Renal cortical epithelial cell (primary cell): ENCODE results near the gene TBXA2R. TPM values are rescaled to one million over a fixed set of nuclear protein-coding genes. Genes with fewer than 3 reads are reported as not detected.

Experiments used
- DNase-seq: peaks from one replicate; pipeline ENCODE4 v3.0.0-alpha.2; 2011; ENCODE audit warnings: low read depth
- total RNA-seq: library from RNA; depleted of rRNA; stranded (reverse); fragments of >200 nt; gene quantifications from 2 replicates; pipeline ENCODE4 v1.2.3, GENCODE V29; 2014

TBXA2R gene
- total RNA-seq, 1 donor from 2014 or later = 0.50 TPM

DNA sequence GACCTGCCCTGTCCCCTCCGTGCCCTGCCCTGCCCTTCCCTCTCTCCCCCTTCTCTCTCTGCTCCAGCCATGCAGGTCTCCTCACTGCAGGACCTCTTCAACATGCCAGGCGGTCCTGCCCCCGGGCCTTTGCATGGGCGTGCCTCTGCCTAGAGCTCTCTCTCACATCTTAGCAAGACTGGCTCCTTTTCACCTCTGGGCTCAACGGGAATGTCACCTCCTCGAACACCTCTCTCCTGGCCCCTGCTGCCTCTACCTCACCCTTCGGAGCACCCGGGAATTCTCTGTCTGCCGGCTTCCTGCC lies 54.9 kb downstream of the TBXA2R start:
- DNase-seq = no peak

DNA sequence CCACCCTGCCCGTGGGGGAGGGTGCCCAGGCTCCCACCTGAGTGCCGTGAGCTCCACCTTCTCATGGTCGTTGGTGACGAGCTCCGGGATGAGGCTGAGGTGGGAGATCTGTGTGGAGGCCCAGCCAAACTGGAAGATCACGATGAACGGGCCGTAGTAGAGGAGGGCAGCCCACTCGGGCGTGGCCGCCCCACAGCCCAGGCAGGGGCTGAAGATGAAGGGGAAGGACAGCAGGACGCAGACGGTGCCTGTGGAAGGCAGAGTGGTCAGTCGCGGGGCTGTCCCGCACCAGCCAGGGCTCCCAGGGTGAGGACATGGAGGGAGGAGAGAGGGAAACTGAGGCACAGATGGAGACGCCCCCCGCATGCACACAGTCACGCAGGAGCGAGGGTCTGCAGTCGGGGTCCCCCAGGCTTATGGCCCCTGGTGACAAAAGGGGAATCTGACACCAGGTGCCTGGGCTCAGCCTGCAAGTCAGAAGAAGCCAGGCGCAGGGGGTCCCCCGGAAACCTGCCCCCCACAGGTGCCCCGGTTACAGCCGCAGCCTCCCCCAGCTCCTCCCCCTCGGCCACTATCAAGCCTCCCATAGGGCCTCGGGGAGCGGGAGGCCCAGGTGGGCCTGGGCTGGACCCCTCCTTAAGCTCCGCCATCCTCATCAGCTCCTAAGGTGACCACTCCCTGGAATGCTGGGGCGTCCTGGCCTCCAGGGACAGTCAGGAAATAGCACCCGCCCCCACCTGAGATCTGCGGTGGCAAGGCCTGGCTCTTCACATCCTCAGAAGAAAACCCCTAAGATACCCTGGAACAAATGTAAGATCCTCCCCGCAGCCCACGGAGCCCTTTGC lies 55.5 kb downstream of the TBXA2R start:
- no peak for DNase-seq

DNA sequence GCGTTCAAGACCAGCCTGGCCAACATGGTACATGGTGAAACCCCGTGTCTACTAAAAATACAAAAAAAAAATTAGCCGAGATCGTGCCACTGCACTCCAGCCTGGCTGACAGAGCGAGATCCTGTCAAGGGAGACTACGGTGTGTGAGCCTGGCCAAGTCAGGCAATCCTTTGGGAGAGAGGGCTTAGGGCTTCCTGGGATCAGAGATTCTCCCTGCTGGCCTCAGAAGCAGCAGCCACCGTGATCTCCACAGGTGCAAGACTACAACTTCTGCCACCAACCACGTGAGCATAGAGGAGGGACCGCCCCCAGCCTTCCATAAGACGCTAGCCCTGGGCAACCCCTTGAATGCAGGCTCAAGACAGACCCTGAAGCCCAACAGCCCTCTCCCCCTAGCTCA lies 56.9 kb downstream of the TBXA2R start:
- no peak for DNase-seq

DNA sequence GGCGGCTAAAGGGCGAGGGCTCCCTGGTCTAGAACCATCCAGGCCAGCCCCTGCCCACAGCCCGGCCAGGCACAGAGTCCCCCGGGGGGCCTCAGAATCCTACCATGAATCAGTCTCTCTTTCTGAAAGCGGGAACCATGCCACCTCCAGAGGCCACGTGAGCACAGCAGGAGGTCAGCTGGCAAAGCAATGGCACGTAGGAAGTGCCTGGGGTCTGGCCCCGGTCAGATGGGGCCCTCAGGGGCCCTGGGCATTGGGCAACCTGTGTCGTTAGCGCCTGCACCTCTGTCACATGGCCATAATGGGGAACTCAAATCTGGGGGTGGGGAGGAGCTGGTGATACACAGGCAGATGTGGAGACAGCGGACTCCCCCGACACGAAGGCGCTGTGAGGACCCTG lies 58.1 kb downstream of the TBXA2R start:
- no peak for DNase-seq

DNA sequence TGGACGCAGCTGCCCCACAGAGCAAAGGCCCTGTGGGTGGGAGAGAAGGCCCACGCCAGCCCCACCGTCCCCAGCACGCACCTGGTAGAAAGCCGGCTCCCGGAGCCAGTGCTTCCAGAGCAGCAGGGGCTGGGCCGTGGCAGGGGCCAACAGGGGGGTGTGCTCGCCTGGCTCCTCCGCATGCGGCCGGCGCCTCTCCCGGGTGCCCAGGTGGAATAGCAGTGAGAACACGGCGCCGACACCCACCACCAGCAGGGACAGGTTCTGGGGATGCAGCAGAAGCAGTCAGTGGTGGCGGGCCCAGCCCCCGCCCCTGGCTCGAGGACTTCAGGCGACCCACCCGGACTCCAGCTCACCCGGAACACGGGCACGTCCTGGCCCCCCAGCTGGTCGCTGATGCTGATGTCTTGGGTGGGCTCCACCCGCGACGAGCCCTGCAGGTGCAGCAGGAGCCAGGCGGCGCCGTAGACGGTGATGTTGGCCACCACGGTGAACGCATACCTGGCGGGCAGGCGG lies 58.9 kb downstream of the TBXA2R start:
- DNase-seq = no peak

DNA sequence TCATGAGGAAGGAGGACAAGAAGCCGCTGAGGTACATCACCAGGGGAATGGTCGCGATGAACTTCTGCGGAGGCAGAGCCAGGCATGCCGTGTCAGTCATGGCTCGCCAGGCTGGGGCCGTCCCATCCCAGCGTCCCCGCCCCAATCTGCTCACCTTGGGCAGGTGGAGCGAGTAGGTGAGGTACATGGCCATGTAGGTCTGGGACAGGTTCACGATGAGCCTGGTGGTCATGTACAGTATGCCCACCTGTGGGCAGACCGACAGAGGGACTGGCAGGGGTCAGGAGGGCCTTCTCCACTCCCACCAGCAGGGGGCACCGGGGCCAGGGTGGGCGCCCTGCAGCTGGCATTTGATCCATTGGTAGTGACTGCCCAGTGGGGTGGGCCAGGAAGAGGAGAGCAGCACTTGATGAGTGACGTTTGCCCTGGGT lies 59.4 kb downstream of the TBXA2R start:
- DNase-seq = no peak

DNA sequence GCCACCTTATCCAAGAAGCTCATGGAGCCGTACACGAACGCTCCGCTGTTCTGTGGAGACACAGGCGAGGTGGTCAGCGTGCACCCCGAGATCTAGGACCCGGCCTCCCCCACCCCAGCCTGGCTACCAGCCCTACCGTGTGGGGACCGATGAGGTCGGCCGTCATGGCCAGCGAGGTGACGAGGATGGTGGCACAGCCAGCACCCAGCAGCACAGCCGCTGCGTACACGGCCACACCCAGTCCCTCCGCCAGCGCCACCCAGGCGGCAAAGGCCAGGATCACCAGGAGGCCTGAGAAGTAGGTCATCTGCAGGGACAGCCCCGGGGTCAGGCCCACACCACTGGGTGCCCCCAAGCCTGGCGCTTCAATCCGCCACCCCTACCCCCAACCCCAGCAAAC lies 60.6 kb downstream of the TBXA2R start:
- DNase-seq = no peak

DNA sequence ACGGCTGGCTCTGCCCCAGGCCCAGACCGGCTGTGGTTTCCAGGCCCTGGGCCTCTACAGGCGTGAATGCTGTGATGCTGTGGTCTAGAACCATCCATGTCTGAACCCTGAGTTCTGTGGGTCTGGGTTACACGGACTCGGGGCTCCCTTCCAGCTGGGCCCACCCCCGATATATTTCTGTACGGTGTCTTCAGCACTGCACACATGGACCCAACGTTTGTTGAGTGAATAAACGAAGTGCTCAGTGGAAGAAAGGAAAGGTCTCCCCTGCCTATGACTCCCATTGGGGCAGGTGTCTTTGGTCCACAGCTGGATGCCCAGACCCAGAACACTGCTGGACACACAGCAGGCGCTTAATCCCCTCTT lies 61.0 kb downstream of the TBXA2R start:
- DNase-seq = no peak

DNA sequence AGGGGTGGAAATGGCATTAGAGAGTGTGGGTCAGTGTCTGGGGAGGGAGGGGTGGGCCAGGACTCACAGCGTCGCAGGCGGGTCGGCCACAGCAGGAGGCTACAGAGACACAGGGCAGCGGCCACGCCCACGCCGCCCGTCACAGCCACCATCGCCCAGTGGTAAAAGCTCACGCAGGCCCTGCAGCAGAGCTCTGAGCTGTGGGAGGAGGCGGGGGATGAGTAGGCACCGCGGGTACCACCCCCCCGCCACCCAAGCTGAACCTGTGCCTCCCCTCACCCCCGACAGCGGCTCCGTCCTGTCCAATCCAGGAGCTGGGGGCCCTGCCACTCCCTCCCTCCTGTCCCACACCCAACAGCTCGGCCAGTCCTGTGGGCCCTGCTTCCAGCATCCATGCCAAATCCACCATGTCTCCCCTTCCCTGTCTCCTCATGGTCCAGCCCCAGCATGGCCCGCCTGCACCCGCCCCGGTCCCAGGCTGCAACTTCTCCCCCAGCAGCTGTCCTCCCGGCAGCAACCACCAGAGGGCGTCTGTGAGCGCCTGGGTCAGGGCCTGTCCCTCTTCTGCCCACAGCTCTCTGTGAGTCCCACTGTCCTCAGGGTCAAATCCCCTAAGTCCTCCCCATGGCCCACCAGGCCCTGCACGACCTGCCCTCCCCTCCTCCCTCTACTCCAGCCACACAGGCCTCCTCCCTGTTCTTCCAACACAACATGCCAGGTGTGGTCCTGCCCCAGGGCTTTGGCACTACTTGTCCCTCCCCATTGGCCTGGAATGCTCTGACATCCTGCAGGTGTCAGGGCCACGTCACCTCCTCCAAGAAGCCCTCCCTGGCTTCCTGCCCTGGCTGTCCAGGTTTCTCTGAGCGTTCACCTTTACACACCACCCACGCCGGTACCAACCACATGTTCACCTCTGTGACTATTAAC lies 61.7 kb downstream of the TBXA2R start:
- DNase-seq = peak; percentile 22

Other genes starting within 250 kb of the TBXA2R start
- 17.2 and 107 TPM in 2 replicates for gene NFIC, start 240.3 kb downstream of the TBXA2R start, total RNA-seq
- gene SMIM24, start 126.3 kb downstream of the TBXA2R start, total RNA-seq = 0.35 and 0.50 TPM in 2 replicates
- gene SMIM44, start 123.4 kb downstream of the TBXA2R start, total RNA-seq = 2.1 TPM in 1 of 2 replicates, not detected in the other
- gene DOHH, start 106.2 kb downstream of the TBXA2R start, total RNA-seq = 13.5 and 21.6 TPM in 2 replicates
- gene FZR1, start 100.6 kb downstream of the TBXA2R start, total RNA-seq = 45.1 and 60.3 TPM in 2 replicates
- gene TEKTIP1, start 67.7 kb downstream of the TBXA2R start, total RNA-seq = not detected in 2 replicates
- gene MFSD12, start 49.3 kb downstream of the TBXA2R start, total RNA-seq = 156 and 227 TPM in 2 replicates
- gene HMG20B, start 33.9 kb downstream of the TBXA2R start, total RNA-seq = 84.2 and 93.8 TPM in 2 replicates
- gene GIPC3, start 21.4 kb downstream of the TBXA2R start, total RNA-seq = not detected in 2 replicates
- gene CACTIN, start 19.9 kb upstream of the TBXA2R start, total RNA-seq = 19.1 and 32.4 TPM in 2 replicates
- gene PIP5K1C, start 93.6 kb upstream of the TBXA2R start, total RNA-seq = 8.0 and 38.4 TPM in 2 replicates
- 1.1 and 11.5 TPM in 2 replicates for gene TJP3, start 101.5 kb upstream of the TBXA2R start, total RNA-seq
- gene APBA3, start 154.8 kb upstream of the TBXA2R start, total RNA-seq = 24.7 and 26.6 TPM in 2 replicates
- gene MRPL54, start 155.8 kb upstream of the TBXA2R start, total RNA-seq = 14.9 and 82.8 TPM in 2 replicates
- not detected in 2 replicates for gene RAX2, start 165.4 kb upstream of the TBXA2R start, total RNA-seq
- 0.35 and 0.69 TPM in 2 replicates for gene MATK, start 179.5 kb upstream of the TBXA2R start, total RNA-seq